Smooth muscle cell of the brain vasculature (primary cell): ENCODE measurements around the gene DOCK2.

ENCODE experiments used
- DNase-seq: peaks from one replicate; pipeline ENCODE4 v3.0.0-alpha.2; 2012; ENCODE audit warnings: low read depth, low spot score

Gene DOCK2

DNA sequence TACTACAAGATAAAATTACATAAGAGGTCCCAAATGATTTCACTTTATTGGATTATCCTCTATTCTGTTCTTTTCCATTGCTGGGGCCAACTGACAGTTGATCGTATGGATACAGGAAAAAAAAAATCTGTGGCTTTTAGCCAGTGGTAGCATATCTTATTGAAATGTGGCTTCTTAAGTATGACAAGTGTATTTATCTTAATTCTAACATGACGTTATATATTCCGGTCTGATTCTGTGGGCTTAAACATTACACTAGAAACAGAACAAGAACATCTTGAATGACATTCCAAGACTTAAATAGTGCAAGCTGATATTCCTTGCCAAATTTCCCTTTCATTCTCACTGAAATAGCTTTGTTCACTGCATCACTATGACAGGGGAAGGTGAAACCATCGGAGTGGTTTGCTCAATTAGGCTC, 225.3 kb downstream of the DOCK2 start:
- DNase-seq = no peak

DNA sequence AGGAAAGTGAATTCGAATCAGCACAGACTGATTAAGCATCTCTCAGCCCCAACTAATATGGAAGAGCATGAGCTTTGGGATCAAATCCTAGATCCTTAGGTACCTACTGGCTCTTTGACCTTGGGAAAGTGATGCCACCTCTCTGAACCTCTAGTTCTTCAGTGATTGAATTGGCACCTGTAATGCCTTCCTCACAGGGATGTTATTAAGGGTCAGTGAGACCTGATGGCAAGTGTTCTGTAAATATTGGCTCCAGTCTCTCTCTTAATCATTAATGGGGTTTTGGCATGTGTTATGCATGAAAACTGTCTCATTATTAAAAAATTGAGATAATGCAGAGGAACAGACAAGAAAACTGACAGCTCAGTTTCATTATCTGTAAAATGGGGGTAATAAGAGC, 227.4 kb downstream of the DOCK2 start:
- no peak for DNase-seq

DNA sequence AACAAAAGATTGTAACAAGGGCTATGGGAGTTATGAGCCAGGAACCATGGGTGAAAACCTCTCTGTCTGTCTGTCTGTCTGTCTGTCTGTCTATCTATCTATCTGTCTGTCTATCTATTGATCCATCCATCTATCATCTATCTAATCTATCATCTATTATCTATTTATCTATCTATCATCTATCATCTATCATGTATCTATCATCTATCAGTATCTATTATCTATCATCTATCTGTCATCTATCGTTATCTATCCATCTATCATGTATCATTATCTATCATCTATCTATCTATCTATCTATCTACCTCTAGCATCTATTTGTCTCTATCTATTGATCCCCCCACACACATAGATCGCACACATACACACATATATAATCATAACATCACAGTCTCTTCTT, 230.3 kb downstream of the DOCK2 start:
- DNase-seq = no peak

DNA sequence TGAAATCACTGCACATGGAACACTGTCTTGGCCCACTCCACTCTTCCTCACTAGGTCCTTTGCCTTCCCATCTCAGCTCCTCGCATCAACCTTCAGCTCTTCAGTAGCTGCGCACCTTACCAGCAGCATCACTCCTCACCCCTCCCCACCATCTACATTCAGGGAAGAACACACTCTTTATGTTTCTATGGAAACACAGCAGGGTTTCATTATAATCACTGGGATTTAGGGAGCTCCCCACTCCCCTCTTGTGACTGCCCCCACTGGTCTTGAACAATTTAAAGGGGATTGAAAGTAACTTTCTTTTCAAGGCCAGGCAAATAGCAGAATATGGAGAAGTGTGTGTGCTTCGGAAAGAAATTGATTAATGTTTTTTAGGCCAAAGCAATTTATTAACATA, 232.0 kb downstream of the DOCK2 start:
- no peak for DNase-seq

DNA sequence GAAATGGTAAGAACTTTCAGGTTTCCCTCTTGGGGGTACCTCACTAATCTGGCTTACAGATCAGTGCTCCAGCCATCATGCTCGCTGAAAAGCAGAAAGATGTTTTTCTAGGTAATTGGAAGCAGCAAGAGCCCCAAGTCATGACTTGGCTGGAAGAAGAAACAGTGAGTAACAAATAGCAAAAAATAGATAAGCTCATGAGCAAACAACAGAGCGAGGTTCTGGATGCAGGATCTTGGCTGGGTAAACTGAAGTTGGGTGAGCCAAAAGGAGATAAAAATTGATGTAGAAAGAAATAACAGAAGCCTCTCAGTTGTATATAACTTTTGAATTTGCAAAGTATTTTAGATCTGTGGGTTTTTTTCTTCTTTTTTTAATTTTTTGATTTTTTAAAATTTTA, 233.1 kb downstream of the DOCK2 start:
- no peak for DNase-seq

DNA sequence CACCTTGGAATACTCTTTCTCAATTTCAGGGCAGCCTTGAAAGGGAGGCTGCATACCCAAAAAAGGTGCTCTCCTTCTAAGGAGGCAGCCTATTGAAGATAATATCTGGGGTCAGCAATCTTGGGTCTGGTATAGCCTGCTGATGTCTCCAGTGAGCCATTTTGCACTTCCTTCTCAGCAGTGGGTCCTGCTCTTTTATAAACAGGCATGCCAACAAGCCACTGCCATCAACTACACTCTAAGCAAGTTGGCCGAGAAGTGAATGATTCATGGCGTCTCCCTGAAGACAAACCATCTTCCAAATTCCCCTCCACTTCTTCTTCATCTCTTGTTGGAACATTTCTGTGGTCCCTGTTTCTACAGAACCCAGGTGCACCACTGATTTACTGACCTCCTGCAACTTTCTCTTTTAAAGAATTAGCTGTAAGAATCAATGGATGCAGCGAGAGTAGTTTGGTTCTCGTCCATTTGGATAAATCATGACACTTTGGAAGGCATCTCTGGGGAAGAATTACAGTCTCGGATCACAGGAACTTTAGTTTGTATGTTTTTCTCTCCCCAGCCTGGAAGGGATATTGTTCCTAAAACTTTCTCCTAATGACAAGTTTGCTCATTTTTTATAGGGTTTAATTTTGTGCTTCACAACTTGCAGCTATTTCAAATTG, 234.9 kb downstream of the DOCK2 start:
- no peak for DNase-seq

DNA sequence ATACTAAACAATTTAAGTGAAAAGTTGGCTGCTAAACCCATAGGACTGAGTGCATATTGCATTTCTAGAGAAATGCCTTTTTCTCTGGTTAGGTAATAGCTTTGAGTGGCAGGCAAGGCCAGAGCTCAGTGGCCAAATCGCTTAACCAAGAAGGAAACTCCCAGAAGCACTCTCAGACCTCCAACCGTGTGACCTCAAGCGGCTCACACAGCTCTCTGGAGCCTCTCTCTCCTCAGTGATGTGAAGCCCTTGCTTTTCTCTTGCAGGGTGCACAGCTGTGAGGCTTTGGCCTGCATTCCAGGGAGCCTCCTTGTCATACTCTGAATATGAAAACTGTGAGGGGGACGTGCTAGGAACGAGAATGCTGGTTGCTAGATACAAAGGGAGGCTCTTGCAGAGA, 236.6 kb downstream of the DOCK2 start:
- DNase-seq = peak; percentile 72

DNA sequence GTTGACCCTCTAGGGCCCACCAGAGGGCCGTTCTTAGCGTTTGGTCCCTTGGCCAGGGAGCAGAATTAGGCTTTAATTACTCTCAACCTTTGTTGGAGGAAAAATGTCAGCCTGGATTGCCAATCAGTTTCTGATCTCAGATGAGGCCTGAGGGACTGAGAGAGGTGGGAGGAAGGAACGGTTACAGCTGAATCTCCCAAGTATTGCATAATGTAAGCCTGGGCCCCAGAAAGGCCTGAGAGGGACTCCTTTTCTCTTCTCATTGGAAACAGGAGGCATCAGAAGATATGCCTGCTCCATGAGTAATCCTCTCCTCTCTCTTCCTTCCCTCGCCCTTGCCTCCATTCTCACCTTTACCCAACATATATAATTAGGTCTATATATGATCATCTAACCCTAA, 237.5 kb downstream of the DOCK2 start:
- no peak for DNase-seq

DNA sequence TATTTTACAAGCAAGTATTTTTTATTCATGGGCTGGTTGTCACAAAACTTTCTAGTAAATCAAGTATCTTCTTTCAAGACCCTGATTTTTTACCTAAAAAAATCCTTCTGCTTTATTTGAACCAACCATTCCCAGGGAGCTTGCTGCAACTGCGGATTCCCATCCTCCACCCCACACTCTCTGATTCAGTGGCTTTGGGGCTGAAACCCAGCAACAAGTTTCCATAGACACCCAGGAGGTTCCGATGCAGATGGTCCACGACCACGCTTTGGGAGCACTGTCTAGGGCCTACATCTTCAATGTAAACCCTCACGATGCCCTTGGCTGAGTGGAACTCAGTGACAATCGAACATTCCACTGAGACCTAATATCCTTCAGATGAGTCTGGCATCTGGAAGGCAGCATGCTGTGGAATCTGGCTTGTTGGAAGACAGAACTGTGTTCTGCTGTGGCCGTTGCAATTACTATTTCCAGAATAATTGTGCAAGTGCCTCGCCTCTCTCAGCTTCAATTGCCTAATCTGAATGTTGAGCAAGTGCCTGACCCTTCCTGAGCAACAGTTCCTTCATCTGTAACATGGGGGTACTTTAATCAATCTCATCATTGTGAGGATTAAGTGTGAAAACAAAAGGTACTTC, 238.1 kb downstream of the DOCK2 start:
- no peak for DNase-seq

DNA sequence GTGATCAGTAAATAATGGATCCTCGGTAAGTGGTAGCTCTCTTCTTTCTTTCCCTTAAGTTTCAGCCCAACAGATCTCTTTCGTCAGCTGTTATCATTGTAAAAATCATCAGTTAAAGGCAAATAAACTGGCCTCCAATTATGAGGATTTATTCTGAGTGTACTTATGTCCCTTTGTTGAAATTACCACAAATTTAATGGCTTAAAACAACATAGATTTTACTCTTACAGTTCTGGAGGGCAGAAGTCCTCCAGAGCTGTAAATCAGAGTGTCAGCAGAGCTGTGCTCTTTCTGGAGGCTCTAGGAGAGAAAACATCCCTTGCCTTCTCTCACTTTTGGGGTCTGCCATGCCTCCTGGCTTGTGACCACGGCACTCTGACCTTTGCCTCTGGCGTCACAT, 238.7 kb downstream of the DOCK2 start:
- no peak for DNase-seq

DNA sequence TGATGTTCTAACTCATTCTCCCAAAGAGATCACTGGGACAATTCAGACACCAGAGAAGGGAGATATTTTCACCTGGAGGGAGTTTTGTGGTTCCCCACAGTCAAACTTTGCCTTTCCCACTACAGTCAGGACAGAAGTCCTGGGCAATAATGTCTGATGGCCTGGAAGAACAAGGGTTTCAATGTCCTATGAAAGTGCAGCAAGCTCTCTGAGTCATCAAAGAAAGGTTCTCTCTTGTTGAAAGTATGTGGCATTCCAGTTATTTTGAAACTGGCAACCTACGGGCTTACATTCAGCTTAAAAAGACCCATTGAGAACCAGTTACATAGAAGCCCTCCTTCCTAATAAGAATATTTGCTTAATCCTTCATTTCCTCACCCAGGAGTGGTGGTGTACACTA, 239.3 kb downstream of the DOCK2 start:
- DNase-seq = no peak

DNA sequence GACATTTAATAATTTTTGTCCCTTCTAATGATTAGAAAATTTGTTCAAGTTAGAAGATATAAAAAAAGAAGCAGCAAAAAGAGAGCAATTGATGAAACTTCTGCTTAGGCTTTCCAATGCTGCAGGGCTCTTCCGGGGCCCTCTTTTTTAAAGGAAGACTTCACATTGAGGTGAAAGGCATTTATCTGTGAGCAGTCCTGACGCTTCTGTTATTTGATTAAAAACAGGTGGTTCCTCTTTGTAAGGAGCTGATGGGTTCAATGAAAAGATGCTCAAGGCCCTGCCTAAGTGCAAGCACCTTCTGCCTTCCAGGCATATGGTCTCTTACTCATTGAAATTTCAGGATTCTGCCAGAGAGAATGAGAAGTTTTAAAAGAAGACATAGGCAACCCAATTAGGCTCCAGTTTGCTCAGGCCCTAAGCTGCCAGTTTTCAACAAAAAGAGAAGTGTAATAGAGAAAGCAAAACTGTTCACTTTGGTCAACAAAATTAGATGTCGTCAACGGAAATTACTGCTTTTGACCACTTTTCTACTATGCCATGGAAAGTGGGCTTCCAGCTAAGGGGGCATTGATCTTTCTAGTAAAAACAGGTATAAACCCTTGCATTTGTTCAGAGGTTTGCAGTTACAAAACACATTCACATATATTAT, 243.1 kb downstream of the DOCK2 start:
- no peak for DNase-seq

DNA sequence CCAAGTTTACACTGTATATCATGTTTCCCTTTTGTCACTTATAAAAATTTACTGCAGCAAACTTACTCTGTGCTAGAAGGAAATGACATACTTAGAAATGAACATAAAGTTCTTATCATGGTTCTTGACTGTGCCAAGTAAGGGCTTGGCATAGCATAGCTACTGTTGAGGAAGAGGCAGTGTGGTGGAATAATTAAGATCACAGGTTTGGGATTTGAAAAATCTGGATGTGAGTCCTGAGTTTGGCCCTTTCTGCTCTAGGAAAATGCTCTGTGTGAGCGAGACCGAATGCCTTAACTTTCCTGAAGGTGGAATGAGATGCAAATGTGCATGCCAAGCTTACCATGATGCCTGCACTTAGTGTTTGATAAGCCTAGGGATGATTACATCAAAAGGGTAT, 243.7 kb downstream of the DOCK2 start:
- no peak for DNase-seq

DNA sequence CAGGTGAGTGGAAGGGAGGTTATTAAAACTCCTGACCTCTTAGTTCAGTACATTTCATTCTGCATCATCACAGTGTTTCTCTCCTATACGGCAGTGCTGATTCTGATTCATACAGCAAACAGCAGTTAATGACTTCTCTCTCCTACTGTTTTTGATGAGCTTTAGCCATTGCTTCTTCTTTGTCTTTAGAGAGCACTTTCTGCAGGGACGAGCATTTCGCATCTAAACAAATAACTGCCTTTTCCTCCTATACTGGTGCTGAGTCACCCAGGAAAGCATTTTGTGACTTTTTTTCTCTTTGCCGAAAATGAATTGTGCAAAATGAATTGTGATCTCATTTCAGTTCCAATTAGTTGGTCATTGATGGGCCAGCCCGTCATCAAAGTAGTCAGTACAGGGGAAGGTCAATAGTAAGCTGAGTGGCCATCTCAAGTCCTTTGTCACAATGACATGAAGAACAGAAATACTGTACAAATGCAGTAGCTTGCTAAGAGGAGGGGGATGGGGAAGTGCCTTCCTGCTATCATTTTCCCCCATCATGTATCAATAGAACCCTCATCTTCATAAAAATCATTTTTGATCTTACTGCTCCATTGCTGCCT, 244.7 kb downstream of the DOCK2 start:
- DNase-seq = no peak

DNA sequence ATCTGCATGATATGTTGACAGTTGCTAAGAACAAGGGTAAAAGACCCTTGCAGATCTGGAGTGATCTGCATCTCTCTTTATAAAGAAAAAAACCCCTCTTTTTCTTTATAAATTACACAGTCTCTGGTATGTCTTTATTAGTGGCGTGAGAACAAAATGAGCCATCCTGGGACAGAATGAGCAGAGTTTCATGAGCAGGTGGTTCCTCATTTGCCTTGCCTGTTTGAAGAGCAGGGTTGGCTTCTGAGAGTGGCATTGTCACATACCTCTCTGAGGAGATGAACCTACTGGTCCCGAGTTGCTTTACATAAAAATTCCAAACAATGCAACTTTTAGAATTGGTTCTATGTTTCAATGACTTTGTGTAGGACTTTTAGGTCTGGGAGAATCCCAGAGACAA, 249.0 kb downstream of the DOCK2 start:
- no peak for DNase-seq

DNA sequence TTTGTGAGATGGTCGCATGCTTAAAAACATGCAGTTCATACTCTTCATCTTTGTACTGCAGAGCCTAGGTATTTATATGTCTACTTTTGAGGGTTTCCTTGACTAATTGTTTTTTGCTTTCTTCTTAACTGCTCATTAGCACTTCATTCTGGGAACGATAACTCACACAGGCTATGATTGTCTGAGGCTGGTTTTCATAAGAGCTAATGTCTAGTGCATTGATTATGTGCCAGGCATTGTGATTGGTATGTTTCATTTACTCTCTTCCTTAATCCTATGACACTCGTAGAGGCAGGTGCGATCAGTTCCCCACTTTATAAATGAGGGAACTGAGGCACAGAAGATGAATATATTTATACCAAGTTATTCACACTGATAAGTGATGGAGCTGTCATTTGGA, 249.6 kb downstream of the DOCK2 start:
- DNase-seq = no peak

DNA sequence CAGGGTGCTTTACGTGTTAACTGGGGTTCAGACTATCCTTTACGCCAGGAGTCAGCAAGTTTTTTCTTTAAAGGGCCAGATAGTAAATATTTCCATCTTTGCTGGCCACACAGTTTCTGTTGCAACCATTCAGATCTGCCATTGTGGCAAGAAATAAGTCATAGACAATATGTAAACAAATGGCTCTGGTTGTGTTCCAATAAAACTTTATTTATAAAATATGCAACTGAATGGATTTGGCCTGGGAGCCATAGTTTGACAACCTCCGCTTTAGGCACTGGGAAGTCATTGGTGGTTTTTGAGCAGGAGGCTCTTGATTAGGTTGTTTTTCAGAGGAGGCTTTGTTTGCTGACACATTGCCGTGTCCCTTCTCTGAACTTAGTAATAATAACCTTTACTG, 252.5 kb downstream of the DOCK2 start:
- DNase-seq = no peak

DNA sequence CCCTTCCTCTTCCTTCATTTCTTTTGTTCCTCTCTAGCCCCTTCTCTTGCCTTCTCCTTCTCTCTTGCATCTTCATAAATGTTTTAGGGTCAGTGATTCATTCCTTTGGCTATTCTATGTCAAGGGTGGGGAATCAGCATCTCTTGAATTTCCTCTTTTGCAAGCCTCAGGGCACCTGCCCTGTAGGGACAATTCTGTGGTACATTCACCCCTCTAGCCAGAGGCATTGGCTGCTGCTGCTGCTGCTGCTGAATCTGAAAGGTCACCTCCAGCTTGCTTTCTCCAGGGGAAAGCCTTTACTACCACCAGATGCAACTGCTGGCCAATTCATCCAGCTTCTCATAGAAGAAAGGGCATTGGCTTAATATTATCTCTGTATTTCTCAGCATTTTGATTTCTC, 255.9 kb downstream of the DOCK2 start:
- no peak for DNase-seq

DNA sequence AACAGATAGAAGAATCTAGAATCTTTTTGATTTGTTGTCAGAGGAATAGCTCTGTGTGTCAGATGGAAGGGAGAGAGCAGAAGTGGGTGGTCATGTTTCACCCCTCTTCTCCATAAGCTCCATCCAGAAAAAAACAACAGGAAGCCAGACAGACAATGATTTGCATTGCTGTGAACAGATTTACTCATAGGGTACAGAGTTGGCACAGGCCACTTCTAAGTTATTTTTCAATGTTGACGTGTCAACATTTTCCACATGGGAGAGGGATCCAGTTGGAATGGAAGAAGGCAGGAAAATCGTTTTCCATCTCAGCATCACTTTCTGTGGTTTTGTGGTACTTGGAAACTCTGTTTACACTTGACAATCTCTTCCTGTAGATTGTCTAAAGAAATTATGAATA, 256.5 kb downstream of the DOCK2 start:
- no peak for DNase-seq

DNA sequence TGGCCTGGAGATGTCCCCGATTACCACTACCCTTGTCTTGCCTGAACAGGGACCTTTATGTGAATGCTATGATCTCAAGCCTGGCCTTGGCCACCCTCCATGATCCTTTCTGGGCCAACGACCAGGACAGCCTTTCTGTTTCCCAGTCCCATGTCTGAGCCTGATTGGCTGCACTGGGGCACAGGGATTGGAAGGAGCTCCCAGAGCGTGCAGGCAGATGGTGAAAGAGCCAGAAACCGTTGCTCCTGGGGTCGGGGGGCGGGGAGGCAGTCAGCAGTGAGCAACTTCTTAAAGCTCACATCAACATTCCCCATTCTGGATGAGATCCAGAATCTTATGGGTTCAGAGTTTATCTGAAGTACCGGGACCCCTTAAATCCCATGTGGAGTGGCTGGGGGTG, 258.9 kb downstream of the DOCK2 start:
- DNase-seq = no peak

DNA sequence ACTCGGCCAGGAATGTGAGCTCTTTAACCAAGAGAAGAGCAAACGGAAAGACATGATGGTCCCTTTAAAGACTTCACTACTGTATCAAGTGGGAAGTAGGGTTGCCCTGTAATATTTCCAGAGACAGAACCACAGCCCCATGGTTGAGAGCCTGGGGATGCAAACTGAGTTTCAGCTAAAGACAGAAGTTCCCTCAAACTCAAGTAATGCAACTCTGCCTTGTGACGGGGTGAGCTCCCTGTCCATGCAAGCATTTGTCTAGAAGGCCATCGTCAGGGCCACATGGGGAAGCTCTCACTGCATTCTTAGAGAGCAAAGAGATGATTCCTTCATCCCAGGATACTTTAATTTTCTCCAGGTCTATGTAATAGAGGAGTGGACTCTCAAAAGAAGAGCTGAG, 260.4 kb downstream of the DOCK2 start:
- DNase-seq = no peak

DNA sequence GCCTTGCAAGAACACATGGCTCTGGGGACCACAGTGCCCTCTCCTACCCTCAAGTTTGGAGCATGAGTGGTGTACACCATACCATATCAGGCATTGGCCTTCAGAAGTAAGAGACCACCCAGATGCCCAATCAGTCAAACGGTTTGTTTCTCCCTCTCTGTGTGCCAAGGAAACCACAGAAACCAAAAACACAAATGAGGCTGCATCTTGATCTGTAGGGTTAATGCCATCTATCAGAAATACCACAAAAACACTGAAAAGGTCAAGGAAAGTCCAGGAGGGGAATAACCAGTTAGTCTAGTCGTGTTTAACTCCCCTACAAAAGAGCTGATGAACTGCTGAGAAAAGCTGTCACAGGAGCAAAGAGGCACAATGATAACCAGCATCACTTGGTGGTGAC, 264.8 kb downstream of the DOCK2 start:
- DNase-seq = no peak

DNA sequence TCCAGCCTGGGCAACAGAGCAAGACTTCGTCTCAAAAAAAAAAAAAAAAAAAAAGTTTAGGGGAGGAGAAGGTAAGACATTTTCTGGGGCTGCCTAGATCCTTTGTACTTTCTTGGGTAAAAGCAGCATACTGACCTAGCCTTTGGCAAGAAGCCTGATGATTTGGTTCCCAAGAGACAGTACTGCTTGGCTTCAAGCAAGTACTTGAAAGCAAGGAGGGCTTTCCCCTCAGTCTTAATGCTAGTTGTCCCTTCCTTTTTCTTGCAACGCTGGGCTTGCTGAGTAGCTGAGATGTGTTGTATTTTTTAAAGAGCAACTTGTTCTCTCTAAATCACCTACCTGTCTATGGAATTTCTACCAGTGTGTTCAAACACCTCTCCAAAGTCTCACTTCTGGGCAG, 267.0 kb downstream of the DOCK2 start:
- peak; percentile 15 for DNase-seq
